ENCODE measurements around the gene GPC2. TPM values are rescaled to one million over a fixed set of nuclear protein-coding genes. Genes with fewer than 3 reads are reported as not detected.
"Not testable (repeated sequence)": the region's sequence is repeated elsewhere in the genome, so short reads cannot be mapped to it uniquely, and the experiment has no call there.

Gene GPC2
- total RNA-seq, 1 experiment from 2014 or later = 23.3 TPM

DNA sequence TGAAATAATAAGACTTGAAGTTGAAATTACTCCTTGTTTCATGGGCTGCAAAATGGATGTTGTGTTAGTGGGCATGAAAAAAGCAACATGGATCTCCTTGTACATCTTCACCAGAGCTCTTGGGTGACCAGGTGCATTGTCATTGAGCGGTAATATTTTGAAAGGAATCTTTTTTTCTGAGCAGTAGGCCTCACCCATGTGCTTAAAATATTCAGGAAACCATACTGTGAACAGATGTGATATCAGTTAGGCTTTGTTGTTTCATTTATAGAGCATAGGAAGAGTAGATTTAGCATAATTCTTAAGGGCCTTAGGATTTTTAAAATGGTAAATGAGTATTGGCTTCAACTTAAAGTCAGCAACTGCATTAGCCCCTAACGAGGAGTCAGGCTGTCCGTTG lies 15.8 kb upstream of the GPC2 start:
- no peak for DNase-seq (ENCODE audit: low spot score)
- TF ChIP-seq EZH2 (IDR thresholded peaks at IDR 0.05; ENCODE audit: borderline replicate concordance, low read depth, low read length, poor library complexity, severe bottlenecking) = no peak
- TF ChIP-seq, protein P1, sequence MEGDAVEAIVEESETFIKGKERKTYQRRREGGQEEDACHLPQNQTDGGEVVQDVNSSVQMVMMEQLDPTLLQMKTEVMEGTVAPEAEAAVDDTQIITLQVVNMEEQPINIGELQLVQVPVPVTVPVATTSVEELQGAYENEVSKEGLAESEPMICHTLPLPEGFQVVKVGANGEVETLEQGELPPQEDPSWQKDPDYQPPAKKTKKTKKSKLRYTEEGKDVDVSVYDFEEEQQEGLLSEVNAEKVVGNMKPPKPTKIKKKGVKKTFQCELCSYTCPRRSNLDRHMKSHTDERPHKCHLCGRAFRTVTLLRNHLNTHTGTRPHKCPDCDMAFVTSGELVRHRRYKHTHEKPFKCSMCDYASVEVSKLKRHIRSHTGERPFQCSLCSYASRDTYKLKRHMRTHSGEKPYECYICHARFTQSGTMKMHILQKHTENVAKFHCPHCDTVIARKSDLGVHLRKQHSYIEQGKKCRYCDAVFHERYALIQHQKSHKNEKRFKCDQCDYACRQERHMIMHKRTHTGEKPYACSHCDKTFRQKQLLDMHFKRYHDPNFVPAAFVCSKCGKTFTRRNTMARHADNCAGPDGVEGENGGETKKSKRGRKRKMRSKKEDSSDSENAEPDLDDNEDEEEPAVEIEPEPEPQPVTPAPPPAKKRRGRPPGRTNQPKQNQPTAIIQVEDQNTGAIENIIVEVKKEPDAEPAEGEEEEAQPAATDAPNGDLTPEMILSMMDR (conservative IDR thresholded peaks at IDR 0.05; ENCODE audit: low read depth, low read length) = no peak
- Histone ChIP-seq H3K4me1 (ENCODE audit: insufficient read depth, low read length, poor library complexity, severe bottlenecking) (peaks cover 11% of the 10 kb centered on the region), H3K4me3 (ENCODE audit: low read depth, low read length, poor library complexity, severe bottlenecking) (no peak overlapping the region), H3K27me3 (replicated peaks; ENCODE audit: insufficient read depth, low read depth, low read length, poor library complexity) (no peaks in the 10 kb centered on the region), H3K27ac (ENCODE audit: low read depth, low read length, poor library complexity, severe bottlenecking) (no peak overlapping the region), H3K36me3 (ENCODE audit: insufficient read depth, low read length, poor library complexity, severe bottlenecking) (no peaks in the 10 kb centered on the region), H3K9me3 (ENCODE audit: low read depth, low read length, poor library complexity, severe bottlenecking) (no peaks in the 10 kb centered on the region)
- POLR2A ChIA-PET (ENCODE audit: low non-redundant PET) = interaction anchor here (0.6 kb wide), 1 partner anchor 155 kb away, joined by 3 read pairs; no protein-coding TSS in a partner anchor
- CTCF ChIA-PET = no interaction called here
- BruUV-seq (replicated peaks) = no TSS peak
- intact Hi-C loops (cut with micrococcal nuclease; ENCODE audit: unreplicated experiment) = no loop called here

DNA sequence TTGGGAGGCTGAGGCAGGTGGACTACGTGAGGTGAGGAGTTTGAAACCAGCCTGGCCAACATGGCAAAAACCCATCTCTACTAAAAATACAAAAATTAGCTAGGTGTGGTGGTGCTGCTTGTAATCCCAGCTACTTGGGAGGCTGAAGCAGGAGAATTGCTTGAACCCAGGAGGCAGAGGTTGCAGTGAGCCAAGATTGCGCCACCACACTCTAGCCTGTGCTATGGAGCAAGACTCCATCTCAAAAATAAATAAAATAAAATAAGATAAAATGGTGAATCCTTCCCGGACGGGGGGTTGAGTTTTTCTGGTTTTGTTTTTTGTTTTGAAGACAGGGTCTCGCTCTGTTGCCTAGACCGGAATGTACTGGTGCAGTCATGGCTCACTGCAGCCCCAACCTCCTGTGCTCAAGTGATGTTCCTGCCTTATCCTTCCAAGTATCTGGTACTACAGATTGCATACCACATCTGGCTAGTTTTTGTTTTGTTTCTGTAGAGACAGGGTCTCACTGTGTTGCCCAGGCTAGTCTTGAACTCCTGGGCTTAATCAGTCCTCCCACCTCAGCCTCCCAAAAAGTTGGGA lies 15.2 kb upstream of the GPC2 start:
- H3K36me3 ChIP-seq (ENCODE audit: insufficient read depth, low read length, poor library complexity, severe bottlenecking); CTCF ChIA-PET; H3K27ac ChIP-seq (ENCODE audit: low read depth, low read length, poor library complexity, severe bottlenecking); DNase-seq (ENCODE audit: low spot score); intact Hi-C loops (cut with micrococcal nuclease; ENCODE audit: unreplicated experiment); H3K9me3 ChIP-seq (ENCODE audit: low read depth, low read length, poor library complexity, severe bottlenecking); H3K4me3 ChIP-seq (ENCODE audit: low read depth, low read length, poor library complexity, severe bottlenecking); H3K27me3 ChIP-seq (replicated peaks; ENCODE audit: insufficient read depth, low read depth, low read length, poor library complexity); BruUV-seq (replicated peaks): not testable (repeated sequence)
- peaks cover 11% of the 10 kb centered on the region for H3K4me1 ChIP-seq (ENCODE audit: insufficient read depth, low read length, poor library complexity, severe bottlenecking)
- POLR2A ChIA-PET (ENCODE audit: low non-redundant PET) = interaction anchor here (0.6 kb wide), 1 partner anchor 9 kb away, joined by 9 read pairs; no protein-coding TSS in a partner anchor

DNA sequence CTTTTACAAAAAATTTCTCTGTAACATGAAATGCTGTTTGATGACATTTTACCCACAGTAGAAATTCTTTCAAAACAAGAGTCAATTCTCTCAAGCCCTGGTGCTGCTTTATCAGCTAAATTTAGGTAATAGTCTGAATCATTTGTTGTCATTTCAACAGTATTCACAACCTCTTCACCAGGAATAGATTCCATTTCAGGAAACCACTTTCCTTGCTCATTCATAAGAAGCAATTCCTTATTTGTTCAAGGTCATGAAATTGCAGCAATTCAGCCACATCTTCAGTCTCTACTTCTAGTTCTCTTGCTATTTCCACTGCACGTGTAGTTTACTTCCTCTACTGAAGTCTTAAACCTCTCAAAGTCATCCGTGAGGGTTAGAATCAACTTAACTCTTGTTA lies 14.6 kb upstream of the GPC2 start:
- no peak overlapping the region for H3K27ac ChIP-seq (ENCODE audit: low read depth, low read length, poor library complexity, severe bottlenecking)
- H3K27me3 ChIP-seq (replicated peaks; ENCODE audit: insufficient read depth, low read depth, low read length, poor library complexity) = no peaks in the 10 kb centered on the region
- TF ChIP-seq, protein P1 (conservative IDR thresholded peaks at IDR 0.05; ENCODE audit: low read depth, low read length) = no peak
- no peak for TF ChIP-seq EZH2 (IDR thresholded peaks at IDR 0.05; ENCODE audit: borderline replicate concordance, low read depth, low read length, poor library complexity, severe bottlenecking)
- no TSS peak for BruUV-seq (replicated peaks)
- no peak overlapping the region for H3K4me3 ChIP-seq (ENCODE audit: low read depth, low read length, poor library complexity, severe bottlenecking)
- no peaks in the 10 kb centered on the region for H3K36me3 ChIP-seq (ENCODE audit: insufficient read depth, low read length, poor library complexity, severe bottlenecking)
- CTCF ChIA-PET = no interaction called here
- no peak for DNase-seq (ENCODE audit: low spot score)
- peaks cover 11% of the 10 kb centered on the region for H3K4me1 ChIP-seq (ENCODE audit: insufficient read depth, low read length, poor library complexity, severe bottlenecking)
- POLR2A ChIA-PET (ENCODE audit: low non-redundant PET) = interaction anchor here (0.6 kb wide), 1 partner anchor 8 kb away, joined by 9 read pairs; no protein-coding TSS in a partner anchor
- intact Hi-C loops (cut with micrococcal nuclease; ENCODE audit: unreplicated experiment) = no loop called here
- H3K9me3 ChIP-seq (ENCODE audit: low read depth, low read length, poor library complexity, severe bottlenecking) = no peaks in the 10 kb centered on the region

All from A673 (cell line).